ENCODE data around the gene ADAMTS10.
"Not testable (repeated sequence)": the region's sequence is repeated elsewhere in the genome, so short reads cannot be mapped to it uniquely, and the experiment has no call there.

Gene ADAMTS10

GRCh38 chr19:8592231-8593009 is 18.1 kb downstream of the ADAMTS10 start:
- peak; percentile 86 to 96 for DNase-seq (ENCODE audit: low read depth in 2 of 2)

- no peak for DNase-seq (ENCODE audit: low read depth in 2 of 2)
These were observed 21.3 kb downstream of the ADAMTS10 start for GRCh38 chr19:8589177-8589714.

- peak; percentile 48 to 52 for DNase-seq (ENCODE audit: low read depth in 2 of 2)
These were observed 24.4 kb downstream of the ADAMTS10 start for GRCh38 chr19:8585894-8586750.

GRCh38 chr19:8584965-8585893 is 25.3 kb downstream of the ADAMTS10 start:
- DNase-seq (ENCODE audit: low read depth in 2 of 2) = no peak

- DNase-seq (ENCODE audit: low read depth in 2 of 2) = peak; percentile 71 to 76
These were observed 29.7 kb downstream of the ADAMTS10 start for GRCh38 chr19:8580710-8581281.

- DNase-seq (ENCODE audit: low read depth in 2 of 2) = peak; percentile 71 to 78
These were observed 31.8 kb downstream of the ADAMTS10 start for GRCh38 chr19:8578642-8579265.

- DNase-seq (ENCODE audit: low read depth in 2 of 2) = no peak
These were observed 32.8 kb downstream of the ADAMTS10 start for GRCh38 chr19:8577741-8578140.

GRCh38 chr19:8577247-8577646 is 33.3 kb downstream of the ADAMTS10 start, which contains the start of gene MYO1F:
TSS of gene MYO1F (minus strand) at chr19:8577442. CDS start at chr19:8577309, 133 bp downstream.
- no peak for DNase-seq (ENCODE audit: low read depth in 2 of 2)

GRCh38 chr19:8576273-8576993 is 34.1 kb downstream of the ADAMTS10 start:
- no peak for DNase-seq (ENCODE audit: low read depth in 2 of 2)

GRCh38 chr19:8575467-8575997 is 35.0 kb downstream of the ADAMTS10 start:
- no peak for DNase-seq (ENCODE audit: low read depth in 2 of 2)

GRCh38 chr19:8574619-8574922 is 35.9 kb downstream of the ADAMTS10 start:
- DNase-seq (ENCODE audit: low read depth in 2 of 2) = not testable (repeated sequence)

- no peak for DNase-seq (ENCODE audit: low read depth in 2 of 2)
These were observed 37.2 kb downstream of the ADAMTS10 start for GRCh38 chr19:8573316-8573715.

- no peak for DNase-seq (ENCODE audit: low read depth in 2 of 2)
These were observed 39.5 kb downstream of the ADAMTS10 start for GRCh38 chr19:8571006-8571411.

- peak; percentile 44 to 60 for DNase-seq (ENCODE audit: low read depth in 2 of 2)
These were observed 41.3 kb downstream of the ADAMTS10 start for GRCh38 chr19:8569066-8569771.

- DNase-seq (ENCODE audit: low read depth in 2 of 2) = no peak
These were observed 42.9 kb downstream of the ADAMTS10 start for GRCh38 chr19:8567522-8568172.

- DNase-seq (ENCODE audit: low read depth in 2 of 2) = no peak
These were observed 43.7 kb downstream of the ADAMTS10 start for GRCh38 chr19:8566855-8567254.

GRCh38 chr19:8564866-8565265 is 45.6 kb downstream of the ADAMTS10 start:
- DNase-seq (ENCODE audit: low read depth in 2 of 2) = not testable (repeated sequence)

GRCh38 chr19:8561075-8561764 is 49.3 kb downstream of the ADAMTS10 start:
- no peak for DNase-seq (ENCODE audit: low read depth in 2 of 2)
